Fibroblast of mammary gland (primary cell): ENCODE results near the gene DQX1.

Source experiments
- DNase-seq: peaks from one replicate; pipeline ENCODE4 v3.0.0-alpha.2; 2010; ENCODE audit warnings: low read depth
- H3K4me3 ChIP-seq: 2 replicates; pipeline ENCODE4 v1.5.1; 2011; ENCODE audit warnings: low read depth, mild to moderate bottlenecking, low read length, moderate library complexity; ENCODE audit not compliant: control insufficient read depth
- CTCF ChIP-seq: conservative IDR thresholded peaks from 2 replicates; pipeline ENCODE4 v1.5.1; 2011; ENCODE audit warnings: low read depth, low read length, inconsistent platforms; ENCODE audit not compliant: control insufficient read depth, insufficient read depth

Gene DQX1

GRCh38 chr2:74526649-74527230 is 709 bp upstream of the DQX1 start:
- no peak overlapping the region for H3K4me3 ChIP-seq
- TF ChIP-seq CTCF = no peak
- DNase-seq = no peak

- TF ChIP-seq CTCF = no peak
- no peak overlapping the region for H3K4me3 ChIP-seq
- no peak for DNase-seq
These were observed 895 bp downstream of the DQX1 start for GRCh38 chr2:74524955-74525716.

GRCh38 chr2:74524005-74524404 is 2.0 kb downstream of the DQX1 start:
- TF ChIP-seq CTCF = no peak
- DNase-seq = no peak
- no peak overlapping the region for H3K4me3 ChIP-seq

- no peak for TF ChIP-seq CTCF
- DNase-seq = no peak
- no peak overlapping the region for H3K4me3 ChIP-seq
These were observed 3.5 kb downstream of the DQX1 start for GRCh38 chr2:74522516-74522915.

GRCh38 chr2:74516650-74517049 is 9.4 kb downstream of the DQX1 start:
- TF ChIP-seq CTCF = no peak
- DNase-seq = no peak
- H3K4me3 ChIP-seq = no peak overlapping the region

- no peak overlapping the region for H3K4me3 ChIP-seq
- no peak for TF ChIP-seq CTCF
These were observed 9.9 kb downstream of the DQX1 start for GRCh38 chr2:74515981-74516633.

More at GRCh38 chr2:74515981-74516633, 9.9 kb downstream of the DQX1 start:
- DNase-seq = peak; percentile 44
